C4-2B (cell line): ENCODE data around the gene NUP85.
"Not testable (repeated sequence)": the region's sequence is repeated elsewhere in the genome, so short reads cannot be mapped to it uniquely, and the experiment has no call there.

Experiments used
- H3K27ac ChIP-seq: fragments of 450-650 bp; 2 replicates; pipeline ENCODE4 v1.5.1; 2017
- ZFX ChIP-seq: fragments of 450-650 bp; IDR thresholded peaks from 2 replicates; pipeline ENCODE4 v1.6.1; 2017
- TF ChIP-seq, protein P1 (sequence below): fragments of 450-650 bp; conservative IDR thresholded peaks from 2 replicates; pipeline ENCODE4 v1.5.1; 2017; ENCODE audit warnings: mild to moderate bottlenecking

Gene NUP85, protein sequence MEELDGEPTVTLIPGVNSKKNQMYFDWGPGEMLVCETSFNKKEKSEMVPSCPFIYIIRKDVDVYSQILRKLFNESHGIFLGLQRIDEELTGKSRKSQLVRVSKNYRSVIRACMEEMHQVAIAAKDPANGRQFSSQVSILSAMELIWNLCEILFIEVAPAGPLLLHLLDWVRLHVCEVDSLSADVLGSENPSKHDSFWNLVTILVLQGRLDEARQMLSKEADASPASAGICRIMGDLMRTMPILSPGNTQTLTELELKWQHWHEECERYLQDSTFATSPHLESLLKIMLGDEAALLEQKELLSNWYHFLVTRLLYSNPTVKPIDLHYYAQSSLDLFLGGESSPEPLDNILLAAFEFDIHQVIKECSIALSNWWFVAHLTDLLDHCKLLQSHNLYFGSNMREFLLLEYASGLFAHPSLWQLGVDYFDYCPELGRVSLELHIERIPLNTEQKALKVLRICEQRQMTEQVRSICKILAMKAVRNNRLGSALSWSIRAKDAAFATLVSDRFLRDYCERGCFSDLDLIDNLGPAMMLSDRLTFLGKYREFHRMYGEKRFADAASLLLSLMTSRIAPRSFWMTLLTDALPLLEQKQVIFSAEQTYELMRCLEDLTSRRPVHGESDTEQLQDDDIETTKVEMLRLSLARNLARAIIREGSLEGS

DNA sequence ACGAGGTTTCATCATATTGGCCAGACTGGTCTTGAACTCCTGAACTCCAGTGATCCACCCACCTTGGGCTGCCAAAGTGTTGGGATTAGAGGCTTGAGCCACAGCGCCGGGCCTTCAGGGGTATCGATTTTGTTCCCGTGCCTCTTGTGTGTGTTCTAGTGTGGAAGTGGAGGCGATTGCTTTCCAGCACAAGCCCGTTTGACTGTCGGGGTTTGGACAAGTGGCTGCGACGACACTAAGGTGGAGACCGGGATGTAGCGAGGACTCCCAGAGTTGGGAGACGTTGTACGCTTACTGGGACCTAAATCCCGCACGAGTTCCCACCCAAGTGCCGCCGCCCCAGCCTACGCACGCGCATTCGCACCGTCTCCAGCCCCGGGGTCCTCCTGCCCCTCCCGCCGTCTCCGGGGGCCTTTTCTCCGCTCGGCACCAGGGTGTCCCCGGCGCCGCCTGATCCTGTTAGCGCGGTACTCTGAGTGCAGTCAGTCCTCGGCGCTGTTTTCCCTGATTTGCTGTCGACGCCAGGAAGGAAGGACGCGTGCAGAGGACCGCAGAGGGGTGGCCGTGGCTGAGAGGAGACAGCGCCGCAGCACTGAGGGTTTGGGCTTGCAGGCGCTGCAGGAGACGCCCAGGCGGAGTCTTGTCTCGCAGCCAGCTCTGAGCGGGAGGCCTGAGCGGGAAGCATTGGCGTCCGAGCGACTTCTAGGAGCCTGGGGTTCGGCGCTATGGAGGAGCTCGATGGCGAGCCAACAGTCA, at the start of gene NUP85:
NUP85 (plus strand) TSS at position 643 of the 756 bp plus-strand sequence; CDS start at position 726, 83 bp downstream.
- peak within 1 kb of the TSS; percentile 89 for H3K27ac ChIP-seq
- TF ChIP-seq ZFX, result peak; percentile 29; the same call in 1 of the 2 replicates
- TF ChIP-seq, protein P1, sequence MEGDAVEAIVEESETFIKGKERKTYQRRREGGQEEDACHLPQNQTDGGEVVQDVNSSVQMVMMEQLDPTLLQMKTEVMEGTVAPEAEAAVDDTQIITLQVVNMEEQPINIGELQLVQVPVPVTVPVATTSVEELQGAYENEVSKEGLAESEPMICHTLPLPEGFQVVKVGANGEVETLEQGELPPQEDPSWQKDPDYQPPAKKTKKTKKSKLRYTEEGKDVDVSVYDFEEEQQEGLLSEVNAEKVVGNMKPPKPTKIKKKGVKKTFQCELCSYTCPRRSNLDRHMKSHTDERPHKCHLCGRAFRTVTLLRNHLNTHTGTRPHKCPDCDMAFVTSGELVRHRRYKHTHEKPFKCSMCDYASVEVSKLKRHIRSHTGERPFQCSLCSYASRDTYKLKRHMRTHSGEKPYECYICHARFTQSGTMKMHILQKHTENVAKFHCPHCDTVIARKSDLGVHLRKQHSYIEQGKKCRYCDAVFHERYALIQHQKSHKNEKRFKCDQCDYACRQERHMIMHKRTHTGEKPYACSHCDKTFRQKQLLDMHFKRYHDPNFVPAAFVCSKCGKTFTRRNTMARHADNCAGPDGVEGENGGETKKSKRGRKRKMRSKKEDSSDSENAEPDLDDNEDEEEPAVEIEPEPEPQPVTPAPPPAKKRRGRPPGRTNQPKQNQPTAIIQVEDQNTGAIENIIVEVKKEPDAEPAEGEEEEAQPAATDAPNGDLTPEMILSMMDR, result no peak

DNA sequence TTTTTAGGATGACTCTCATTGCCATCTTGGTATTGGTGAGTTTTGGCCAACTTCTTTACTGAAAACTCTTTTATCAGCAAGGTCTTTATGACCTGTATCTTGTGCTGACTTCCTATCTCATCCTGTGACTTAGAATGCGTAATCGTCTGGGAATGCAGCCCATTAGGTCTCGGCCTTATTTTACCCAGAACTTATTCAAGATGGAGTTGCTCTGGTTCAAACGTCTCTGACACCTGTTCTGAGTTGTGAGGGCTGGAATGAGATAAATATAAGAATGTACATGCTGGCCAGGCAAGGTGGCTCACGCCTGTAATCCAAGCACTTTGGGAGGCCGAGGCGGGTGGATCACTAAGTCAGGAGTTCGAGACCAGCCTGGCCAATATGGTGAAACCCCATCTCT, 47.0 kb upstream of the NUP85 start:
- H3K27ac ChIP-seq, result not testable (repeated sequence)

DNA sequence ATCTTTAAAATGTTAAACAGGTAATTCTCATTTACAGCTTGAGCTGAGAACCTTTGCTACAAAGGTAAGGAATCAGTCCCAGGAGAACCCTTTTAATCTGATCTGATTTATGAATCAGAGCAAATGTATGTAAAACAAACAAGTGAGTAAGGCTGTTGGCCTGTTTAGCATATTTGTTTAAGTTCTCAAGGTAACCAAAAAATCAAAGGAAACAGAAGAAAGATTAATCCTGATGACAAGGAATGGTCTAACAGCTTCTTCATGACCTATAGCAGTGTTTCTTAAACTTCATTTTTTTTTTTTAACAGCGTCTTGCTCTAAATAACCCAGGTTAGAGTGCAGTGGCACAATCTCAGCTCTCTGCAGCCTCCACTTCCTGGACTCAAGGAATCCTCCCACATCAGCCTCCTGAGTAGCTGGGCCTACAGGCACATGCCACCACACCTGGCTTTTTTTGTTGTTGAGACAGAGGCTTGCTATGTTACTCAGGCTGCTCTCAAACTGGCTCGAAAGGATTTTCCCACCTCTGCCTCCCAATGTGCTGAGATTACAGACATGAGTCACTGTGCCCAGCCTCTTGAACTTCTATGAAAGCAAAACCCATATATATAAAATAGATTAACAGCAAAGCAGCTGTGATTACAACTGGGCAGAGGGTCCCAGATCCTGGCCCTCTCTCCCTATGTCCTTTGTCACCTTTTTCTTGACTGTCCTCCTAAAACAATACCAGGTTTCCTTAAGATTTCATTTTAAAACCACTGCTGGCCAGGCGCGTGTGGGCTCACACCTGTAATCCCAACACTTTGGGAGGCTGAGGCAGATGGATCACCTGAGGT, 46.1 kb upstream of the NUP85 start:
- no peak overlapping the region for H3K27ac ChIP-seq
- TF ChIP-seq ZFX, result no peak
- TF ChIP-seq, protein P1, result no peak

DNA sequence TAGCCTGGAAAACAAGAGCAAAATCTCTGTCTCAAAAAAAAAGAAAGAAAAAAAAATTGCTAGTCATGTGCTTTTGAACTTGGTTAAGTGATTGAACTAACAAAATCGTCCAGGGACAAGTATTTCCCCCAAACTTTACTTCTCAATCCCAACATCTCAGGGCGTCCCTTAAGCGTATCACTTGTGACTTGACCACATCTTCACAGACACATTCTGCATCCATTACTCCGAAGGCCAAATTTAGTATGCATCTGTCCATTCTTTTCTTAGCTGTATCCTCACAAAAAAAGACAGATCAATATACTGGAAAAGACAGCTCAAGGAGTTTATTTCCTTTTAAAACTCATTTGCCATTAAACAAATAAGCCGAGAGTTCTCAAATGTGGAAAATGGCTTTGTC, 45.3 kb upstream of the NUP85 start:
- no peak overlapping the region for H3K27ac ChIP-seq
- TF ChIP-seq ZFX, result no peak
- TF ChIP-seq, protein P1, result no peak

DNA sequence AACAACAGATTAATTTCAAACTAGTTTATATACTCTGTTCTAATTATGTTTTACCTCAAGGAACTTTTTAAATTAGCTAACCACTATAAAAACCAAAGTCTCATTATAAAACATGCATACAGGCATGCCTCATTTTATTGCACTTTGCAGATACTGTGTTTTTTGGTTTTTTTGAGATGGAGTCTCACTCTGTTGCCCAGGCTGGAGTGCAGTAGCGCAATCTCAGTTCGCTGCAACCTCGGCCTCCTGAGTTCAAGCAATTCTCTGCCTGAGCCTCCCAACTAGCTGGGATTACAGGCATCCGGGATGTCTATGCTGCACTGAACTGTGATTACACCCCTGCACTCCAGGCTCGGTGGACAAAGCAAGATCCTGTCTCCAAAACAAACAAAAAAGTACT, 42.4 kb upstream of the NUP85 start:
- TF ChIP-seq, protein P1, result no peak
- TF ChIP-seq ZFX, result no peak
- H3K27ac ChIP-seq, result no peak overlapping the region

DNA sequence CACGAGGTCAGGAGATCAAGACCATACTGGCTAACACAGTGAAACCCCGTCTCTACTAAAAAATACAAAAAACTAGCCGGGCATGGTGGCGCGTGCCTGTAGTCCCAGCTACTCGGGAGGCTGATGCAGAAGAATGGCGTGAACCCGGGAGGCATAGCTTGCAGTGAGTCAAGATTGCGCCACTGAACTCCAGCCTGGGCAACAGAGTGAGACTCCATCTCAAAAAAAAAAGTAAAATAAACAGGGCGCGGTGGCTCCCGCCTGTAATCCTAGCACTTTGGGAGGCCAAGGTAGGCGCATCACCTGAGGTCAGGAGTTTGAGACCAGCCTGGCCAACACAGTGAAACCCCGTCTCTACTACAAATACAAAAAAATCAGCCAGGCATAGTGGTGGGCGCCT, 40.9 kb upstream of the NUP85 start:
- H3K27ac ChIP-seq, result not testable (repeated sequence)

DNA sequence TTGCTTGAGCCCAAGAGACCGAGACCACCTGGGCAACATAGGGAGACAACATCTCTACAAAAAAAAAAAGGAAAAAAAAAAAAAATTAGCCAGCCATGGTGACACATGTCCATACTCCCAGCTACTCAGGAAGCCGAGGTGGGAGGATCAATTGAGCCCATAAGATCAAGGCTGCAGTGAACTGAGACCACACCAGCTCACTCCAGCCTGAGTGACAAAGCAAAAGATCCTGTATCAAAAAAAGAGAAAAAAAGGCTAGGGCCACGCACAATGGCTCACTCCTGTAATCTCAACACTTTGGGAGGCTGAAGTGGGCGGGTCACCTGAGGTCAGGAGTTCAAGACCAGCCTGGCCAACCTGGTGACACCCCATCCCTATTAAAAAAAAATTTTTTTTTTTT, 36.5 kb upstream of the NUP85 start:
- no peak for TF ChIP-seq ZFX
- TF ChIP-seq, protein P1, result no peak
- H3K27ac ChIP-seq, result no peak overlapping the region

DNA sequence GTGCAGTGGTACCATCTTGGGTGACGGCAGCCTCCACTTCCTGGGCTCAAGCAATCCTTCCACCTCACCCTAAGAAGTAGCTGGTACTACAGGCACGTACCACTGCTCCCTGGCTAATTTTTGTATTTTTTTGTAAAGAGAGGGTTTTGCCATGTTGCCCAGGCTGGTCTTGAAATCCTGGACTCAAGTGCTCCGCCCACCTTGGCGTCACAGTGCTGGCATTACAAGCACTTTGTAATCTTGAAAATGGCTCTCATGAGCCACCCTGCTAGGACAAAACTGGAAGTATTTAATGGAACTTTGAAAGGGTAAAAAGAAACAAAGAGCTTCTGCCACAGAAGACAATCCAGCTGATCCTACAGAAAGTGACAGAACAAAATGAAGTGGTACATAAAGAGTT, 32.0 kb upstream of the NUP85 start:
- TF ChIP-seq, protein P1, result no peak
- TF ChIP-seq ZFX, result no peak

More for the DNA sequence above, 32.0 kb upstream of the NUP85 start:
- no peak overlapping the region for H3K27ac ChIP-seq
